ENCODE data around the gene LFNG. TPM values are rescaled to one million over a fixed set of nuclear protein-coding genes. Genes with fewer than 3 reads are reported as not detected.

The LFNG gene
- total and polyA plus RNA-seq, 2 donors (not counting 1 experiment from before 2014, with no cell fraction given), result 73.3 to 208 TPM

- CTCF ChIA-PET, result interaction anchor here (0.6 to 1.0 kb wide), 3 partner anchors 9 to 33 kb away, joined by 3 to 5 read pairs (median 3); no protein-coding TSS in a partner anchor
- H3K4me3 Mint-ChIP-seq, result no peak overlapping the region
- no peaks in the 10 kb centered on the region for H3K27me3 Mint-ChIP-seq
- peaks cover 0 to 9% of the 10 kb centered on the region in 2 donors for H3K4me1 ChIP-seq (ENCODE audit: control insufficient read depth in 2 of 2, insufficient read depth in 2 of 2, low read length in 2 of 2)
- WGBS (ENCODE audit: insufficient coverage), result 97% methylated on average over 22 of the region's 25 CpGs
- H3K9me3 Mint-ChIP-seq (ENCODE audit: insufficient read depth), result no peaks in the 10 kb centered on the region
- no peak for ATAC-seq (ENCODE audit: low read depth)
- no peak overlapping the region for H3K9ac ChIP-seq (ENCODE audit: low read length)
- peaks cover 6% of the 10 kb centered on the region for H4K20me1 ChIP-seq (ENCODE audit: control insufficient read depth, insufficient read depth, low read length, poor library complexity, severe bottlenecking)
- H3K4me2 ChIP-seq (replicated peaks; ENCODE audit: low read depth, low read length, poor library complexity, severe bottlenecking), result no peak overlapping the region
- TF ChIP-seq EZH2 (IDR thresholded peaks at IDR 0.05; ENCODE audit: borderline replicate concordance, insufficient read depth, low read depth, low read length, poor library complexity, severe bottlenecking), result no peak
- TF ChIP-seq, protein P1, sequence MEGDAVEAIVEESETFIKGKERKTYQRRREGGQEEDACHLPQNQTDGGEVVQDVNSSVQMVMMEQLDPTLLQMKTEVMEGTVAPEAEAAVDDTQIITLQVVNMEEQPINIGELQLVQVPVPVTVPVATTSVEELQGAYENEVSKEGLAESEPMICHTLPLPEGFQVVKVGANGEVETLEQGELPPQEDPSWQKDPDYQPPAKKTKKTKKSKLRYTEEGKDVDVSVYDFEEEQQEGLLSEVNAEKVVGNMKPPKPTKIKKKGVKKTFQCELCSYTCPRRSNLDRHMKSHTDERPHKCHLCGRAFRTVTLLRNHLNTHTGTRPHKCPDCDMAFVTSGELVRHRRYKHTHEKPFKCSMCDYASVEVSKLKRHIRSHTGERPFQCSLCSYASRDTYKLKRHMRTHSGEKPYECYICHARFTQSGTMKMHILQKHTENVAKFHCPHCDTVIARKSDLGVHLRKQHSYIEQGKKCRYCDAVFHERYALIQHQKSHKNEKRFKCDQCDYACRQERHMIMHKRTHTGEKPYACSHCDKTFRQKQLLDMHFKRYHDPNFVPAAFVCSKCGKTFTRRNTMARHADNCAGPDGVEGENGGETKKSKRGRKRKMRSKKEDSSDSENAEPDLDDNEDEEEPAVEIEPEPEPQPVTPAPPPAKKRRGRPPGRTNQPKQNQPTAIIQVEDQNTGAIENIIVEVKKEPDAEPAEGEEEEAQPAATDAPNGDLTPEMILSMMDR (IDR thresholded peaks at IDR 0.05), result no peak
- H3K9me3 ChIP-seq (ENCODE audit: control extremely low read depth in 1 of 3, control insufficient read depth in 2 of 3, insufficient read depth in 1 of 3, low read length in 2 of 3), result no peaks in the 10 kb centered on the region
- no peaks in the 10 kb centered on the region for H3K27me3 ChIP-seq (replicated peaks in 1 of 4; ENCODE audit: control extremely low read depth in 1 of 4, control insufficient read depth in 3 of 4, insufficient read depth in 4 of 4, low read length in 3 of 4)
- H3K36me3 ChIP-seq (replicated peaks in 1 of 2; ENCODE audit: control extremely low read depth in 1 of 2, control insufficient read depth in 1 of 2, extremely low read depth in 1 of 2, insufficient read depth in 2 of 2, low read length in 1 of 2), result peaks cover 1 to 78% of the 10 kb centered on the region in 2 experiments
- H3K27ac Mint-ChIP-seq, result no peak overlapping the region
- peaks cover 10% of the 10 kb centered on the region for H3K79me2 ChIP-seq (ENCODE audit: control insufficient read depth, insufficient read depth, low read length)
- DNase-seq, result peak; percentile 27
- H3K27ac ChIP-seq (ENCODE audit: low read length in 2 of 2), result no peak overlapping the region
- peaks cover 8% of the 10 kb centered on the region for H3K4me1 Mint-ChIP-seq
- no peak overlapping the region for H3K4me3 ChIP-seq (ENCODE audit: control extremely low read depth in 1 of 5, extremely low read depth in 1 of 5, insufficient read depth in 1 of 5, low read depth in 2 of 5, low read length in 4 of 5)
- POLR2A ChIA-PET, result interaction anchor here (0.7 kb wide), 1 partner anchor 18 kb away, joined by 4 read pairs; no protein-coding TSS in a partner anchor
- no peak overlapping the region for H2AFZ ChIP-seq (ENCODE audit: insufficient read depth, low read depth, low read length, poor library complexity, severe bottlenecking)
- intact Hi-C loops (cut with micrococcal nuclease), result no loop called here
Measured at GRCh38 chr7:2542011-2542915, 22.7 kb downstream of the LFNG start.

All from B cell (primary cell).